H1 (cell line): ENCODE results near the gene FHAD1. TPM values are rescaled to one million over a fixed set of nuclear protein-coding genes. Genes with fewer than 3 reads are reported as not detected.

ENCODE experiments used
- HDAC6 ChIP-seq: IDR thresholded peaks from one replicate; pipeline ENCODE4 v1.7.1; 2012; ENCODE audit warnings: low read depth, mild to moderate bottlenecking, inconsistent platforms, low read length, moderate library complexity
- NANOG ChIP-seq: IDR thresholded peaks from 2 replicates; pipeline ENCODE4 v1.6.1; 2011; ENCODE audit warnings: low read length, low read depth, mild to moderate bottlenecking, inconsistent platforms; ENCODE audit not compliant: insufficient read depth, poor library complexity, severe bottlenecking
- RNF2 ChIP-seq: fragments of 200-900, 300-1000 bp; sonication (generic); IDR thresholded peaks from 2 replicates; pipeline ENCODE4 v1.7.1; 2016; ENCODE audit warnings: borderline replicate concordance, low read depth, mild to moderate bottlenecking, antibody characterized with exemption, low read length; ENCODE audit not compliant: poor library complexity, severe bottlenecking; ENCODE audit errors: missing control alignments
- polyA plus RNA-seq, 7 experiments: library from polyadenylated mRNA; depleted of rRNA in 3 of 7; stranded (reverse) in 5 of 7; unstranded in 2 of 7; fragments of >200 nt in 5 of 7; fragments of 200-250 nt in 2 of 7; gene quantifications; 1 replicate in 5 of 7; 2 replicates in 1 of 7; 4 replicates in 1 of 7; pipeline versions ENCODE4 v1.2.1 to v1.2.3, GENCODE V29; 2011 to 2013; ENCODE audit warnings: missing spikeins in 2 of 7, mixed read lengths in 2 of 7
- total RNA-seq: library from RNA; stranded (reverse); fragmentation: NEBNext Ultra II Directional; extraction: Animal tissue kit (Norgen Biotek cat#: 25700); gene quantifications from 2 replicates; pipeline ENCODE4 v1.2.1, GENCODE V29; 2021

FHAD1 gene
- total and polyA plus RNA-seq, 2 of the 8 experiments (the other 6 are each of a cell fraction or from before 2014, with no cell fraction given): 0.39 to 0.69 TPM

- TF ChIP-seq HDAC6: no peak
- no peak for TF ChIP-seq NANOG
- no peak for TF ChIP-seq RNF2
These were observed 39.4 kb downstream of the FHAD1 start (continued) for GRCh38 chr1:15286452-15286851.
